Small intestine (tissue), 7 donors: ENCODE measurements around the gene TUBA8. TPM values are rescaled to one million over a fixed set of nuclear protein-coding genes. Genes with fewer than 3 reads are reported as not detected.
"Not testable (repeated sequence)": the region's sequence is repeated elsewhere in the genome, so short reads cannot be mapped to it uniquely, and the experiment has no call there.

Source experiments
- DNase-seq, 2 donors: peaks; one replicate each; pipeline versions ENCODE4 v3.0.0 to v3.0.0-alpha.2; 2013
- FAIRE-seq: peaks from 2 replicates; lab custom pipeline; 2012; peaks lifted over from hg19 to GRCh38; lab: Jason Lieb, UNC
- H3K27ac ChIP-seq, 3 donors: one replicate each; pipeline ENCODE4 v1.5.1; 2013; ENCODE audit warnings: low read length in 2 of 3, mild to moderate bottlenecking in 2 of 3, control low read depth in 1 of 3, inconsistent platforms in 1 of 3, low read depth in 1 of 3, moderate library complexity in 1 of 3
- H3K27me3 ChIP-seq, 3 donors: one replicate each; pipeline ENCODE4 v1.6.1; 2013; ENCODE audit warnings: low read length in 3 of 3, inconsistent platforms in 1 of 3; ENCODE audit not compliant: control insufficient read depth in 3 of 3, insufficient read depth in 3 of 3
- H3K36me3 ChIP-seq, 3 donors: one replicate each; pipeline ENCODE4 v1.6.1; 2013; ENCODE audit warnings: low read length in 3 of 3, inconsistent platforms in 1 of 3, low read depth in 1 of 3, mild to moderate bottlenecking in 1 of 3, moderate library complexity in 1 of 3; ENCODE audit not compliant: control insufficient read depth in 3 of 3, insufficient read depth in 2 of 3
- H3K4me1 ChIP-seq, 3 donors: one replicate each; pipeline ENCODE4 v1.6.1; 2013; ENCODE audit warnings: low read length in 2 of 3, inconsistent platforms in 1 of 3, low read depth in 1 of 3, mild to moderate bottlenecking in 1 of 3, moderate library complexity in 1 of 3; ENCODE audit not compliant: control insufficient read depth in 3 of 3, insufficient read depth in 2 of 3
- H3K4me3 ChIP-seq, 3 donors: one replicate each; pipeline ENCODE4 v1.5.1; 2013; ENCODE audit warnings: low read length in 3 of 3, control low read depth in 1 of 3, inconsistent platforms in 1 of 3, low read depth in 1 of 3, mild to moderate bottlenecking in 1 of 3, moderate library complexity in 1 of 3
- H3K9me3 ChIP-seq, 2 donors: one replicate each; pipeline ENCODE4 v1.6.1; 2013; ENCODE audit warnings: low read depth in 1 of 2, low read length in 1 of 2; ENCODE audit not compliant: control insufficient read depth in 2 of 2, insufficient read depth in 1 of 2
- WGBS, 3 donors: extraction: QIAGEN DNeasy Blood & Tissue Kit; methylation state at CpG; one replicate each; pipeline ENCODE4 v1.1.7; 2013; 5-methylcytosine and 5-hydroxymethylcytosine counted together
- polyA plus RNA-seq, 4 donors: library from polyadenylated mRNA; stranded (reverse) in 3 of 4; unstranded in 1 of 4; fragments of 200-250 nt in 3 of 4; fragments of 120-200 nt in 1 of 4; gene quantifications; one replicate each; pipeline versions ENCODE4 v1.2.1 to v1.2.3, GENCODE V29; 2013
- donor health status: healthy with polysubstance abuse.
- donor health status: control.
- donor health status: control.
- donor health status: Bipolar disorder and iron deficiency.
- donor health status: healthy.

Gene TUBA8
- polyA plus RNA-seq, 4 donors, result 1.6 to 5.8 (median 4.5) TPM

GRCh38 chr22:18172203-18172602 lies 61.6 kb downstream of the TUBA8 start:
- not testable (repeated sequence) for H3K9me3 ChIP-seq, H3K36me3 ChIP-seq, H3K4me3 ChIP-seq, DNase-seq, FAIRE-seq, H3K4me1 ChIP-seq, H3K27me3 ChIP-seq, H3K27ac ChIP-seq
- 61 to 70% (median 62%) methylated on average over 2 to 3 of the region's 3 CpGs for WGBS, 3 donors

GRCh38 chr22:18172776-18173175 lies 62.2 kb downstream of the TUBA8 start:
- not testable (repeated sequence) for FAIRE-seq, DNase-seq, H3K36me3 ChIP-seq, H3K4me3 ChIP-seq, H3K27me3 ChIP-seq, H3K9me3 ChIP-seq, H3K27ac ChIP-seq, H3K4me1 ChIP-seq
- 82 to 92% (median 86%) methylated on average over 6 to 7 of the region's 8 CpGs for WGBS, 3 donors

GRCh38 chr22:18173441-18173840 lies 62.8 kb downstream of the TUBA8 start:
- not testable (repeated sequence) for H3K4me1 ChIP-seq, H3K4me3 ChIP-seq, DNase-seq, H3K27me3 ChIP-seq, H3K9me3 ChIP-seq, FAIRE-seq, H3K27ac ChIP-seq, H3K36me3 ChIP-seq
- WGBS, 3 donors, result 59 to 77% (median 74%) methylated on average over 1 of the region's 2 CpGs

Other genes starting within 250 kb of the TUBA8 start
- 10 to 100 TPM in 2 of 4 donors, 1 to 10 TPM in 2; 3.2 to 31.4 (median 10.0) TPM for gene MICAL3, start 86.2 kb upstream of the TUBA8 start, polyA plus RNA-seq
- 10 to 100 TPM; 23.2 to 48.0 (median 31.4) TPM for gene PEX26, start 32.8 kb upstream of the TUBA8 start, polyA plus RNA-seq
- gene USP18, start 39.4 kb downstream of the TUBA8 start, polyA plus RNA-seq, result 1 to 10 TPM; 1.8 to 9.8 (median 7.3) TPM